Activated CD4-positive, alpha-beta T cell treated with anti-CD3 and anti-CD28 coated beads, Interleukin-2, amount 50 U/mL, for 48 hours (primary cell): ENCODE results near the gene SLIT1.

Experiments used
- DNase-seq, 2 experiments: peaks; one replicate each; pipeline ENCODE4 v3.0.0-alpha.2; 2020

SLIT1 gene

DNA sequence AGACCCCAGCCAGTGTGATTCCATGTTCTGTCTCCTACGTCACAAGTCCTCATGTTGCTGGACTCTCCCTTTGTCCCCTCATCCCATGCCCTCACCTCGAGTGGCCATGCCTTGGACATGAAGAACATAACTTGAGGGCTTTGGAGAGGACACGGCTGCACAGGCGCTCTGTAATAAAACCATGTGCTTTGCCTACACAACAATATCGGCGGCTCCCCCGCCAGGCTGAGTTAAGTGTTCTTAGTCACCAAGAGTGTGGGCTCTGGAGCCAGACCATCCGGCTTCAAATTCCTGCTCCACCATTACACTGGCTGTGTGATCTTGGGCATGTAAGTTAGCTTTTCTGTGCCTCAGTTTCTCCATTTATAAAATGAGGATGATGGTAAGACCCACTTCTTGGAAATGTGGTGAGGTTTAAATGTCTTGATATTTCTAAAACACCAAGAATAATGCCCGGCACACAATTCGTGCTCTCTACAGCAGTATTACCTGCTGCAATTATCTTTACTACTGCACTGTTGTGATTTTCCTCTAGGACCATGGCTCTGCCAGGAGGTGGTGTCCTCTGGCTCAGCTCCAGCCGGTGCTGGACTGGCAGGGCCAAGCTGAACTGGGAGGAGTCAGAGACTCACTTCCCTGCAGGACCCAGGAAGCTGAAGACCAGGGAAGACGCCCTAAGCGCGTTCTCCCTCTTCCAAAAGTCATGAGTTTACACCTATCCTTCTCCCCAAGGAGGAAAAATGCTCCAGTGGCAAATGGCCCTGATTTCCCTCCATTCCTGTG is 15.7 kb downstream of the SLIT1 start:
- DNase-seq, result no peak

DNA sequence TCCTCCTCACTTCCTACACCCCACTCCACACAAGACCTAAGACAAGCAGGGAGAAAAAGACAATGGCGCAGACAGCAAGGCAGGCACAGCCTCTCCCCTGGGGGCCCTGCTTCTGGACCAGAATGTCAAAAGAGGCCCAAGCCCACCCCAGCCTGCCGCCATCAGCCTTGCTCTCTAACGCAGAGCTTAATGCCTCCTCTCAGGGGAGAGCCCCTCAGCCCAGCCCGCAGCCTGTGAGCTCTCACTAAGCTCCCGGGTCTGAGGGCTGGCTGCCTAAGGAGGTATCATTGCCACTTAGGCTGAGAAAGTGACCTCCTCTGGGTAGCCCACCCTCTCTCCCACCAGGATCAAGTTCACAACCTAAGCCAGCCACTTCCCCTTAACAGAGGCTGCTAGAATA is 16.7 kb downstream of the SLIT1 start:
- DNase-seq, result no peak

DNA sequence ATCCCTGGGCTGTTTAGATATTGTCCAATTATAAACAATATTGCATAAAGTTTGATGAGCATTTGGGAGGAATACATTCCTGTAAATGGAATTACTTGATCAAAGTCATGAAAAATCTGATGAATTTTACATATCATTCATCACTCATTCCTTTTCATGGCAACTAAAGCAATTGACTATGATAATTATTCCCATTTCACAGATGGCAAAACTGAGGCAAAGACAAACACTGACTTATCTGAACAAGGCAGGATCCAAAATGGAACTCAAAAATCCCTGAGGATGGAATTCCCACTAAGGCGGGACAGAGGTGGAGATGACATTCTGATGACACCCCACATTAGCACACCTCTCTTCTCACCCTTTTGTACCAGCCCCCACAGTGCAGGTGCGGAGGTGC is 17.1 kb downstream of the SLIT1 start:
- no peak for DNase-seq

DNA sequence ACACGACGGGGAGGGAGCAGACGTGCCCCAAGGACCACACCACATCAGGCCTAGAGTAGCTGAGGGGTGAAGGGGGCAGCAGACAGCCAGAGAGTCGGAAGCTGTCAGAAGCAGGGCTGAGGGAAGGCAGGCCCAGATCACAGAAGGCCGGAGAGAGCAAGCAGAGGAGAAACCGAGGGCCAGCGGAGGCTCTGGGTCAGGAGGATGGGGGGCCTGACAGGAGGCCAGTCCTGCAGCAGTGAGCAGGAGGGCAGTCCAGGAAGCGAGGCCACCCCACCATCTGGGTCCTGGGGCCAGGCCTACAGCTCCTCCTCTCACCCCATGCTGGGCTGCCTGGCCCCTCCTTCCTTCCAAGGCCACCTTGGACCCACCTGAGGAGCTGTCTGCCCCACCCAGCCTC is 20.3 kb downstream of the SLIT1 start:
- DNase-seq, result no peak

DNA sequence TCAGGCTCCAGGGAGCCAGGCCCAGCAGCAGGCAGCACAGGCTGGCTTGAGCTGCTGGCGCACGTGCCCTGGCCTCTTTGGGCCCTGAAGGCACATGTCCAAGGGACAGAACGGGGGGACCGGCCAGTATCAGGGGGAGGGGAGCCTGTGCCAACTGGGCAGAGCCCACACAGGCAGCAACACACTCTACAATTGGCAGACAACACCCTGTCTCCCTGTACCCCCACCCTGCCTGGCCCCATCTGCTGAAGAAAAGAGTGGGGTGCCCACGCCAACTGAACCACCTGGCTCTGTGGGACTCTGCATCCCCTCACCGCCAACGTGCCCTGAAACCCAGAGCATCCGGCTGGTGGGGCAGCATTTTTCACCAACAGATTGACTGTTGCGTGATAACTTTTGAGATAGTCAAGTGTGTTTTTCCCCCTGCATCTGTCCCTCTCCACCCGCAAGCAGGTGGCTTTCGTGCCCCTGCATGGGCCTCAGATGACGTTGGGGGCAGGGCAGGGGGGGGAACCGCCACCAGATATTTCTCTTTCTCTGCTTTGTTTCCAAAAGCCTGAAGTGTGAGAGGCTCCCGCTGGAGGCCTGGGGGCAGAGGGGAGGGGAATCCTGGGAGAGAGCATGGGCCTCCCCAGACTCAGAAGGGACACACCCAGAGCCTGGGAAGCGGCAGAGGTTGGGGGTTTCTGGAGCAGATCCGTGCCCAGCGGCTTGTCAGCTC is 21.8 kb downstream of the SLIT1 start:
- DNase-seq, result no peak

DNA sequence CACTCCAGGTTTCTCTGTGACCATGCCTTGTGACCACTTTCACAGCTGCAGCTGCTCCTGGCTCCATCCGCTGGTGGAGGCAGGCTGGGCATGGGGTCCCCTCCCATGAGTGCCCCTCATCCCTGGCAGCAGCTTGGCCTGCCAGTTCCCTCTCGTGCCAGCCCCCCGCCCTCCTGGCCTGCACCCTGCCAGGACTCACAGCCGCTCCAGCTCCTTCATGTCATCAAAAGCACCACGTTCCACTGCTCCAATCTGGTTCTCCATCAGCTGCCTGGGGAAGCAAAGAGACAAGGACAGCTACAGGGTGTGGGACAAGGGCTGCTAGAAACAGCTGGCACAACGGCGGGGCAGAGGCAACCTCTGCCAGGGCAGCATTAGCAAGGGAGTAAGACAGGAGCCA is 22.6 kb downstream of the SLIT1 start:
- no peak for DNase-seq

DNA sequence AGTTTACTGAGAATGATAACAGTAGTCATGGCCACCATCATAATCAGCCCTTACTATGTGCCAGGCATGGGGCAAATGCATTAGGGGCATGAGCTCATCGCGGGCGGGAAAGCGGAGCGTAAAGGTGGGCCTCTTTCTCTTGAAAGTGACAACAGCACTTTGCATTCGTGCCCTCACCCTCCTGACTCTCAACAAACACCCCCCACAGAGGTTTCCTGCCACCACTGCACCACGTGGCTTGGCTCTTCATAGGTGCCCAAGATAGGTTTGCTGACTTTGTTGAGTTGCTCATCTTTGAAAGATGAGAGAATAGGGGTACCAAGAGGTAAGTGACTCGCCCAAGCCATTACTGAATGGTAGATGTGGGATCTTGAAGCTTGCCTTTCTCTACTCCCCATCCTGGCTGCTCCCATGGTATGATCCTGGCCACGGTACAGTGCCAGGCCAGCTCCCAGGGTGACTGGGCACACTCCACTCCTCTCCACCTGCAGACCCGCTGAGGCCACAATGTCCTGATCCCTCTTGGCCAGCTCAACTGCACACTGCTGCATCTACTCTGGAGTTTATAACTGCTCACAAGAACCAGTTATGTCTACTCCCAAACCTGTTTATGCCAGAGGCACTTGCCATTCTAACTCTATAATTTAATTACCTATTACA is 26.0 kb downstream of the SLIT1 start:
- DNase-seq, result no peak

DNA sequence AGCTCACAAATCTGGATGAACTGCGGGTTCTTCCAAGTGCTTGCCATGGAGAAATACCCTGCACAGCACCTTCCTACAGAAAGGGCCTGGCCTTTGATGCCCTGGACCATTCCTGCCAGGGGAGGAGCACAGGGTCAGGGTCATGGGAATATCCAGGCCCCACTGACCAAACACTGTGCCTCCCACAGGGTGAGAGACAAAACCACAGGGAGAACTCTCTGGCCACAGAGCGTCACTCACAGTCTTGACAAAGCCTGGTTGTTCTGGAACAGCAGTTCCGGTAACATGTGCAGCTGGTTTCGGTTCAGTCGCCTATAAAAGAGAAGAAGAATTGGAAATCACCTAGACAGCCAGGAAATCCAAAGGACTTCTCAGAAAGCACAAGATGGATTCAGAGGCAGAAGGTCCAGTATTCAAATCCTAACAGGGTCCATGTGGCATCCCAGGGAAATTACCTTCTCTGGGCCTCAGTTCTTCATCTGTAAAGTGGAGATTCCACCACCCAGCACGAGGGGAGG is 28.1 kb downstream of the SLIT1 start:
- no peak for DNase-seq

DNA sequence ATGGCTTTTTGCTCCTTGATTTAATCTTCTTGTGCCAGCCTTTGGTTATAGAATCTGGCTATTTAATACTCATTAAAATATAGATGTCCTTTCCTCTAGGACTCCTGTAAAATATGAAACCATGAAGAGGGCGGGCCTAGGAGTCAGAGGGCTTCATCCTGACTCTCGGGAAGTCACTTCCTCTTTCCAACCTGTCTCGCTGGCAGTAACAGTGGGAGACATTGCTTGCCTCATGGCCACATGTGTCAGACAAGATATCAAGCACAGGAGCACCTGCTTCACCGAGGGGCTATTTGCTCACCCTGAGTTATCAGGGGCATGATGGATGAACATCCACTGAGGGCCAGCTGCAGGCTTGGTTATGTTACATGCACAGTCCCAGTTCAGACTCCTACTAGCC is 31.0 kb downstream of the SLIT1 start:
- no peak for DNase-seq

DNA sequence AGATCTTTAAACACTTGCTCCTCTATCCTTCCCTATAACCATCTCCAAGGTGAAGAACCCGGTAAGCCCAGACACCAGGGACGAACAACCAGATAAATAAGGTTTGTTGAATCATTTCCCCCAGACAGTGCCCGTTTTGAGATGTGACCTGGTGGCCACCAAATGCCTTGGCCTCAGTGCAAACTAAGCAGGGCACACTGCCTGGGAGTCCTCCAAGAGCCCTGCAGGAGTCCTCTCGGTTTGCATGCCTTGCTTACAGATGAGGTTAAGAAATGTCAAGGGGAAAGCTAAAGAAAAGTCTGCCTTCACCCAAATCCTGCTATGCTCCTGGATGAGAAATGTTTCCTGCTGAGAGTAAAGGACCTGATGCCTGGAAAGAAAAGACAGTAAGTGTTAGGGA is 31.6 kb downstream of the SLIT1 start:
- DNase-seq, result no peak

DNA sequence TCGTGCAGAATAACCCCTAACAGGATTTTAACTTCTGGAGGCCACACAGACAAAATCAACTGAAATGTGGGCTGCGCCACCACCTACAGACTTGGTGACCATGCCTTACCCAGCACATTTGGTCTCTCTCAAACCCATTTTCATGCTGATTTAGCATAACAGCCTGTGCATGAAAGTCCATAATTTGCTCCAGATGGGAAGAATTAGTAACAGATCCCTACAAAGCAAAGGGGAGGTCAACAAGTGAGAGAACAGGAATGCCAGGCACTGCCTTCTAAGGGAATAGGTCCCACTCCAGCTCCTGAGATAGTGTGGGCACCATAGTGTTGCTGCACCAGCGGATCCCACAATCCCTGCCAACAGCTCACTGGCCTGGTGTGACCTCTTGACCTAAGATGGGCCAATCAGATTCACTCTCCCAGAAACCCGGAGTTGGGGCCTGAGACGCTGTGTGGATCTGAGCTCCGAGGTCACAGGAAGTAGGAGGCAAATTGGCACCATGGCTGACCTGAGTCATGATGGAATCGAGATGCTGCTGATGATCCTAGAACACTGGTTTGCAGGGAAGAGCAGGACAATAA is 32.4 kb downstream of the SLIT1 start:
- no peak for DNase-seq

DNA sequence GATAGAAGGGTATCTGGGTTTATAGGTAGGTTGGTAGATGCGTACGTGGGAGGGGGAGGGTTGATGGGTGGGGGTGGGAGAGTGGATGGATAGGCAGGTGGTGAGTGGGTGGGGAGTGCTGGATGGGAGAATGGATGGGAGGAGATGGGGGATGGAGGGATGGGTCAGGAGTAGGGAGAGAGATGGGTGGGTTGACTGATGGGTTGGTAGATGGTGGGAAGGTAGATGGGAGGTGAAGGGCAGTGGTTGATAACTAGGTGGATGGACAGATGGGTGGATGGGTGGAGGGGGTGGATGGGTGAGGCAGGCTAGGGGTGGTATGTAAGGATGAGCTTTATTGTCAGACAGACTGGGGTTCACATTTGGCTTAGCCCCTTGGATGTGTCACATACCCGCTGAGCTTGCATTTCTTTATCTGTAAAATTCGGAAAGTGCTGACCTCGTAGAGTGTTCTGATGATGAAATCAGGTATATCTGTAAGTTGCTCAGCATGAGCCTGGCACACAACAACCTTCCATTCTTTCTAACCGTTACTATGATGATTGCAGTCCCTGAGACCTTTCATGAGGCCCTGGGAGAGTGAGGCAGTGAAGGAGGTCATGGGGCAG is 34.3 kb downstream of the SLIT1 start:
- DNase-seq, result no peak

DNA sequence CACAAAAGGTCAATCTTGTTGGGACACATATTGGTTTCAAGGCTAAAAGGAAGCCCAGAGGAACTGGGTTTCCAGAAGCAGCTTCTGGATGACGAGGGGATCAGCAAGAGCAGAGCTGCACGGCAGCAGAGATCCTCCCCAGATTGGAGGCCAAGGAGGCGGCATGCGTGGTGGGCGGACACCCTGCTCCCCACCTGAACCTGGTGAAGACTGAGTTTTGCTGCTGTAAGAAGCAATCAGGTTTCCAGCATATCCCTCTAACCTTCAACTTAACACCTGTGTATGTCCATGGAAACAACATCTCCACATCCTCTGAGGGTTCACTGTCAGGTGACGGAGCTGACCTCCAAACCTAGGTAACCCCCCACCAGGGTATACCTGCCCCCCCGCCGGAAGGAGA is 35.1 kb downstream of the SLIT1 start:
- no peak for DNase-seq

DNA sequence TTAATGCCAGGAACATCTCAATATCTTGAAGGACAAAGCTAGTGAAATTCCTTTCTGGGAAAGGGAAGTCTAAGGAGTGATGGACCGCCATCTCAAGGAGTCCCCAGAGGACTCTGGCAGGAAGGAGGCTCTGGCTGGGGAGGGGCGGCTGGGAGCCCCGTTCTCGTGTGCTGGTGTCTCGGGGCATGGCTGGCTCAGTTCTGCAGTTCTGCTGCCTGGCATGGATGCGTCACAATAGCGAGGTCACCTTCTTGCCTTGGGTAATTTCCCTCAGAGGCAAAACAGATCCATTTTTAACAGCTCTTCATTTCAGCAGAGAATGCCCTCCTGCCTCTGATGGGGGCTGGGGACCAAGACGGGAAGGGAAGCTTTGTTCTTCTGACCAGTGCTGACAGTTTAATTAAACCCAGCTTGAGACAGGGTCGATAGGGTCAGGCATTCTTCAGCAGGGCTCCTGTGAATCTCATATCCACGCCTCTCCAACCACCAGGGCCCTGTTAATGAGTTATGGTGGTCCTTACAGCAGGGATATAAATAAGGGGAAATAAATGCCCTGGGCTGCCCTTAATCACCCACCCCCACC is 35.7 kb downstream of the SLIT1 start:
- no peak for DNase-seq

DNA sequence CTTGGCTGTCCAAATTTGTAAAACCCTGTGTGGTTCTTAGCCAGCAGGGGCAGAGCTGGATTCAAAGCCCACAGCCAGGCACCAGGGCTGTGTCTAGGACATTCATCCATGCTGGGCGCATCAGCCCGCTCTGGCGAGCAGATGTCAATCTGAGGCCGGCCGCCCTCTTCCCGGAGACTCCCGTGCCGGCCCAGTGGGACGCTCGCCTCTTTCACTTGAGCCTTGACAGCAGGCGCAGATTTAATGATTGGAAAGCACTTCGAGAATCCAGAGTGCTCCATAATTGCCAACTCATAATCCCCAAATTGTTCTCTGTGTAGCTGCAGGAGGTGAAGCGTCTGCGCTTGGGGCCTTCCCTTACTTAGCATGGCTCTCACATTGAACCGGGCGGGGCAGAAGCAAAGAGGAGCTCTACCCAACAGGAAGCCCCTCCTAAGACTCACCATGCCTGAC is 36.7 kb downstream of the SLIT1 start:
- no peak for DNase-seq

DNA sequence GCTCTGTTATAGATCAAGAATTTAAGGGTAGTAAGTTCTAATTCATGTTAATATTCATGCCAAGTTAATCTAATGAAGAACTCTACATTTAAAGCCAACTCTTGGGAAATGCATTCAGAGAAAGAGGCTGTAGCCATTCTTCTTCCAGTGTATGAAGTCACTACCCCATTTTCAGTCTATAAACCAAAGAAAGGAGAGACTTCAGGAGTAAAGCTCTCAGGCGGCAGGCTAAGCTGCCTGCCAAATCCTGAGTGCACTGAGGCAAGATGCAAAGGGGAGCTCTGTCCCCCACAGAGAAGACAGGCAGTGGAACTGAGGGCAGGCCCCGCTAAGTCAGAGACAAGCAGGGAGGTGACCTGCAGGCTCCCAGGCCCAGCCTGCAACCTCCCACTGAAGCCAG is 41.5 kb downstream of the SLIT1 start:
- DNase-seq, result no peak

DNA sequence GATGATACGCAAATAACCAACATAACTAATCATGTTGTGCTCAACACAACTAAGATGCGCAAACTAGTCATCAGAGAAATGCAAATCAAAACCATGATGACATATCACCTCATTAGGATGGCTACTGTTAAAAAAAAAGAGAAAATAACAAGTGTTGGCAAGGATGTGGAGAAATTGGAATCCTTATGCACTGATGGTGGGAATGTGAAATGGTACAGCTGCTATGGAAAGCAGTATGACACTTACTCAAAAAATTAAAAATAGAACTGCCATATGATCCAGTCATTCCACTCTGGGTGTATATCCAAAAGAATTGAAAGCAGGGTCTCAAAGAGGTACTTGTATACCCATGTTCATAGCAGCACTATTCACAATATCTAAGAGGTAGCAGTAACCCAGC is 42.9 kb downstream of the SLIT1 start:
- DNase-seq, result no peak

DNA sequence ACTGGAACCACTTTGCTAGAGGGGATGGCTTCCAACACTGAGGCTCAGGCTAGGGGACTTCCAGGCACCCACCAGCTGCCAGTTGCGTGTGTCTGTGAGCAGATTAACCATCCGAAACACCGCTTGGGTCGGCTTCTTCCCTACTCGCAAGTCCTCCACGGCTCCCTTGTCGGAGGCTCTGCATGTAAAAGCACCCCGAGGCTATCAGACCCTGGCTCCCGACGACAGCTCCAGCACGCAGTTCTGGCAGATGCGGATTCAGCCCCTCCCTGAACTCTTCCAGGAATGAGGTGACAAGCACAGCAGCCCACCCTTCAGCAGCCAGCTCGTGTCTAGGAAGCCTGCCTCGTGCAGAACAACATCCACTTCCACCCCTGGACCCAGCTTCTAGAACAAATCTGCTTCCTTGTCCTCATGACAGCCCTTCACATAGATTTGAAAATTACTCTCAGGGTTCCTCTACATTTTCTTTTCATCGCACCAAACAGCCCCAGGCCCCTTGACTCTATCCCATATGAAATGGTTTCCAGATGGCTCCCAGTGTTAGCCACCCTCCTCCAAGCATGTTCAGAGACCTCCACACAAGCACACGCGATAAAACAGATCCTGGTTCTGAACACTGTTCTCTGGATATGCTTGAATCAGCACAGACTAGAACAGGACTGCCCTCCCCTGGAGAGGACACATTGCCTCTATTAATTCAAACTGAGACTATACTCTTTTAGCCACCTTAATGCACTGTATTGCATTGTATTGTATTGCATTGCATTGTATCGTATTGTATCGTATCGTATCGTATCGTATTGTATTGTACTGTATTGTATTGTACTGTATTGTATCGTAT is 44.6 kb downstream of the SLIT1 start:
- no peak for DNase-seq

DNA sequence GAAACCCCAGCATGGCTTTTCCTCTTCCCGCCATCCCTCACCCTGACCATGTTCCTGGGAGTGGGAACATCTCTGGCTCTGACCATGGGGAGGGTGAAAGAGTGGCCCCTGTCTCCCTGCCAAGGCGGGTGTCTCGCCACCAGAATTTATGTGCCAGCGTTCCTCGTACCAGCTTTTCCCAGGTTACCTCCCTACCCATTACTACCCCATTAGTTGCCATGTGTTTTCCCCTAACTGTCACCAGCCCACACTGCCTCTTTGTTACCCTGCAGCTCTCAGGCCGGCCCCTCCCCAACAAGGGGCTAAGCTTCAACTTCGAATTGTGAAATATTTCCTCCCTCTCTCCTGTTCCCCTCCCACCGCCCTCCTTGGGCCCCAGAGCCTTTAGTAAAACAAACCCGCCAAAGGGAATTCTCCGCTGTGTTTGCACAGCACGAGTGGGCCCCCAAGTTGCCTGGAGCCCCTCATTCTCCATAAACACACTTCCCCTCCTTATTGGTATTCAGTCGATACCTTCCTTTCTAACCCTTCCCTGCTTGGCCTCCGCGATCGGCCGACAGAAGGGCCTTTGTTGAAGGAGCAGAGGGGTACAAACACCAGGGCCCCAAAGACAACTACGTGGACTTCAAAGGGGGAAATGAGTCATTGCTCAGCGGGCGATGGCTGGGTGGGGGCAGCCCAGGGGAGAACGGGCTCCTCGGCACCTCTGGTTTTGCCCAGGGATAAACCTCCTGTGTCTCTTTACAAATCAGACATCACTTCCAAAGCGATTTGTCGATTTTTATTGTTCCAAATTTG is 45.5 kb downstream of the SLIT1 start:
- DNase-seq, result no peak

DNA sequence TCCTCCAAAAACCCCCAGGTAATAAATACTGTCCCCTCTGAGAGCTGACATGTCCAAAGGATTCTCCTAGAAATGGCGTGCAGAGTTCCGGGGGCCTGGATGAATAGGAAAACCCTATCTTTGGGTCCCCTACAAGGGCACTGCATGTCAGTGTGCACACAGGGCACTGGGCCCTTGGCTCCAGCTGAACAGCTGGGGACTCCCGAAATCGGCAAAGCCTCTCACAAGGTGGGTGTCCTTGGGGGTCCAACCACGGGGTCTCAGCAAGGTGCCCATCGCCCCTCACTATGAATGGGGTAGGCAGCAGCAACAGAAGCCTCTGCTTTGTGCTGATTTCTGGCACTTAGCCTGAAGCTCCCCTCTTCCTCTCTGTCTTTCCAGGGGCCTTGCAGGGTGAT is 46.1 kb downstream of the SLIT1 start:
- no peak for DNase-seq

DNA sequence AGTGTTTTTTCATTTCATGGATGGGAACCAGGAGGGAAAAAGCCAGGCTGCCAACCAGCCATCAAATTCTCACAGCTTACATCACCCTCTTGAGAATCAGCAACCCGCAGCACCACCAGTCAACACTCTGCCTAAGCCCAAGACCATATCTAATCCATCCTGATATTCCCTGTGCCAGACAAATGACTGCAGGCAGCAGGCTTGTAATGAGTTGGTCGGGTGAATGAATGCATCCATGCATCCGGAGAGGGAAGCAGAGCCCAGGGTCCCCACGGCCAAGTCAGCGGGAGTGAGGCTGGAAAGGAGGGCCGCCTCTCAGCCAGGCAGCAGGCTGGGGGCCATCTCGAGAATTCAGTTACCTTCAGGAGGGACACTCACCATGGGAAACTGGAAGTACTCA is 46.9 kb downstream of the SLIT1 start:
- DNase-seq, result no peak
